DND-41 (cell line): Measurements from ENCODE around the gene SLC3A2.

Experiments
- ATAC-seq: fragments of 200-7000 bp; cut with Tn5 transposase; 3 replicates; pipeline ENCODE4 v1.9.1; 2021; ENCODE audit warnings: low read depth; ENCODE audit not compliant: insufficient read depth
- DNase-seq: peaks from one replicate; pipeline ENCODE4 v3.0.0-alpha.2; 2020
- H2AFZ ChIP-seq: 2 replicates; pipeline ENCODE4 v1.6.0; 2012; ENCODE audit warnings: low read depth, low read length
- H3K27ac ChIP-seq: 2 replicates; pipeline ENCODE4 v1.5.1; 2012; ENCODE audit warnings: low read length, inconsistent platforms
- H3K27me3 ChIP-seq: fragments of 200-600 bp; sonication (generic); 2 replicates; pipeline ENCODE4 v1.6.0; 2012; ENCODE audit warnings: low read length, mild to moderate bottlenecking, inconsistent platforms; ENCODE audit not compliant: insufficient read depth, poor library complexity
- H3K36me3 ChIP-seq: 2 replicates; pipeline ENCODE4 v1.5.1; 2012; ENCODE audit warnings: low read length, inconsistent platforms; ENCODE audit not compliant: insufficient read depth
- H3K4me1 ChIP-seq: 2 replicates; pipeline ENCODE4 v1.5.1; 2012; ENCODE audit warnings: mild to moderate bottlenecking, low read length; ENCODE audit not compliant: insufficient read depth
- H3K4me2 ChIP-seq: 2 replicates; pipeline ENCODE4 v1.6.0; 2012; ENCODE audit warnings: mild to moderate bottlenecking, moderate library complexity, low read length, inconsistent platforms; ENCODE audit not compliant: insufficient read depth
- H3K4me3 ChIP-seq, 2 experiments: fragments of 200-600 bp in 1 of 2; shearing (Covaris generic) in 1 of 2; 2 replicates each; pipeline ENCODE4 v1.5.1; 2012 to 2016; ENCODE audit warnings: inconsistent platforms in 2 of 2, low read length in 2 of 2, mild to moderate bottlenecking in 2 of 2, low read depth in 1 of 2, moderate library complexity in 1 of 2
- H3K79me2 ChIP-seq: 2 replicates; pipeline ENCODE4 v1.6.0; 2012; ENCODE audit warnings: low read length, inconsistent platforms; ENCODE audit not compliant: insufficient read depth
- H3K9ac ChIP-seq: 2 replicates; pipeline ENCODE4 v1.6.0; 2012; ENCODE audit warnings: low read depth, mild to moderate bottlenecking, inconsistent platforms, low read length, moderate library complexity
- H3K9me3 ChIP-seq: 2 replicates; pipeline ENCODE4 v1.5.1; 2012; ENCODE audit warnings: low read length, moderate library complexity, mild to moderate bottlenecking, inconsistent platforms; ENCODE audit not compliant: insufficient read depth, severe bottlenecking
- H4K20me1 ChIP-seq: 2 replicates; pipeline ENCODE4 v1.6.0; 2012; ENCODE audit warnings: low read length; ENCODE audit not compliant: insufficient read depth
- CTCF ChIP-seq: IDR thresholded peaks from 2 replicates; pipeline ENCODE4 v1.5.1; 2012; ENCODE audit warnings: borderline replicate concordance, low read length, moderate library complexity, mild to moderate bottlenecking; ENCODE audit not compliant: poor library complexity, severe bottlenecking; ENCODE audit errors: extremely low read depth
- EZH2 ChIP-seq: IDR thresholded peaks from 3 replicates; pipeline ENCODE4 v1.6.1; 2012; ENCODE audit warnings: borderline replicate concordance, low read depth, mild to moderate bottlenecking, moderate library complexity, low read length, inconsistent platforms; ENCODE audit not compliant: severe bottlenecking

Gene SLC3A2

GRCh38 chr11:62910141-62910882 is 29.6 kb downstream of the SLC3A2 start:
- TF ChIP-seq CTCF = no peak
- no peak for TF ChIP-seq EZH2
- H4K20me1 ChIP-seq = peaks cover 6% of the 10 kb centered on the region; the same call in 1 of the 2 replicates
- H3K4me3 ChIP-seq = no peak overlapping the region
- H3K4me2 ChIP-seq = no peak overlapping the region
- peaks cover 4% of the 10 kb centered on the region for H3K4me1 ChIP-seq
- no peak overlapping the region for H3K27ac ChIP-seq
- H3K79me2 ChIP-seq = no peaks in the 10 kb centered on the region
- H2AFZ ChIP-seq = no peak overlapping the region
- peaks cover 13% of the 10 kb centered on the region for H3K27me3 ChIP-seq
- ATAC-seq (no peak), DNase-seq (no peak)
- no peak overlapping the region for H3K9ac ChIP-seq
- no peaks in the 10 kb centered on the region for H3K36me3 ChIP-seq
- no peaks in the 10 kb centered on the region for H3K9me3 ChIP-seq

- H3K27me3 ChIP-seq = peaks cover 12% of the 10 kb centered on the region
- H3K36me3 ChIP-seq = no peaks in the 10 kb centered on the region
- peaks cover 4% of the 10 kb centered on the region for H3K4me1 ChIP-seq
- H2AFZ ChIP-seq = no peak overlapping the region
- TF ChIP-seq EZH2 (no peak), CTCF (no peak)
- peak; percentile 75 for ATAC-seq
- no peak for DNase-seq
- H4K20me1 ChIP-seq = peaks cover 6% of the 10 kb centered on the region; the same call in 1 of the 2 replicates
- H3K27ac ChIP-seq = no peak overlapping the region
- no peaks in the 10 kb centered on the region for H3K79me2 ChIP-seq
- H3K4me2 ChIP-seq = no peak overlapping the region
- no peak overlapping the region for H3K9ac ChIP-seq
- no peaks in the 10 kb centered on the region for H3K9me3 ChIP-seq
- H3K4me3 ChIP-seq = no peak overlapping the region
Measured at GRCh38 chr11:62911137-62912130, 30.7 kb downstream of the SLC3A2 start.

- Histone ChIP-seq H4K20me1 (peaks cover 6% of the 10 kb centered on the region; the same call in 1 of the 2 replicates), H3K9me3 (no peaks in the 10 kb centered on the region), H3K4me1 (peaks cover 4% of the 10 kb centered on the region), H2AFZ (no peak overlapping the region), H3K27ac (no peak overlapping the region), H3K4me3 (no peak overlapping the region), H3K27me3 (peaks cover 4% of the 10 kb centered on the region), H3K79me2 (no peaks in the 10 kb centered on the region), H3K36me3 (no peaks in the 10 kb centered on the region), H3K9ac (no peak overlapping the region), H3K4me2 (no peak overlapping the region)
- ATAC-seq (no peak), DNase-seq (no peak)
- TF ChIP-seq EZH2 = no peak
Measured at GRCh38 chr11:62912268-62912667, 31.6 kb downstream of the SLC3A2 start.
